H1 (cell line): ENCODE data around the gene CYP2C18. TPM values are rescaled to one million over a fixed set of nuclear protein-coding genes. Genes with fewer than 3 reads are reported as not detected.

Experiments used
- CTCF ChIA-PET: fragments of 300-600 bp; sonication (Branson Sonifier 250); formaldehyde crosslinking; loops from one replicate; lab custom pipeline; 2021; ENCODE audit not compliant: partially characterized antibody; lab: Charles Lee
- POLR2A ChIA-PET: fragments of 300-600 bp; sonication (Branson Sonifier 250); formaldehyde crosslinking; loops from one replicate; lab custom pipeline; 2021; ENCODE audit warnings: inconsistent platforms; ENCODE audit not compliant: partially characterized antibody; lab: Charles Lee
- DNase-seq, 2 experiments: peaks; one replicate each; pipeline versions ENCODE4 v3.0.0 to v3.0.0-alpha.2; 2010 to 2022; ENCODE audit warnings: low spot score in 2 of 2, low read depth in 1 of 2, mixed read lengths in 1 of 2
- FAIRE-seq: peaks from 2 replicates; lab custom pipeline; 2011; peaks lifted over from hg19 to GRCh38; lab: Jason Lieb, UNC
- H2AFZ ChIP-seq: 2 replicates; pipeline ENCODE4 v1.8.1; 2012; ENCODE audit warnings: low read length, inconsistent platforms
- H2AK5ac ChIP-seq: 2 replicates; pipeline ENCODE4 v1.6.1; 2013; ENCODE audit warnings: low read depth, low read length
- H2BK120ac ChIP-seq: replicated peaks from 2 replicates; pipeline ENCODE3; 2013; ENCODE audit warnings: low read depth, low read length, inconsistent platforms
- H2BK12ac ChIP-seq: 2 replicates; pipeline ENCODE4 v1.6.1; 2013; ENCODE audit warnings: low read depth, low read length
- H2BK15ac ChIP-seq: 2 replicates; pipeline ENCODE4 v1.6.1; 2013; ENCODE audit warnings: low read length
- H2BK20ac ChIP-seq: 2 replicates; pipeline ENCODE4 v1.6.1; 2013; ENCODE audit warnings: low read length
- H2BK5ac ChIP-seq: 2 replicates; pipeline ENCODE4 v1.6.1; 2013; ENCODE audit warnings: low read depth, low read length
- H3K14ac ChIP-seq: 2 replicates; pipeline ENCODE4 v1.6.1; 2013; ENCODE audit warnings: inconsistent platforms; ENCODE audit not compliant: insufficient read length
- H3K18ac ChIP-seq: 2 replicates; pipeline ENCODE4 v1.6.1; 2013; ENCODE audit warnings: low read length; ENCODE audit errors: extremely low read depth
- H3K23ac ChIP-seq: 2 replicates; pipeline ENCODE4 v1.6.1; 2013; ENCODE audit warnings: inconsistent platforms; ENCODE audit not compliant: insufficient read length
- H3K23me2 ChIP-seq: 2 replicates; pipeline ENCODE4 v1.6.1; 2013; ENCODE audit warnings: low read depth, low read length
- H3K27ac ChIP-seq: 2 replicates; pipeline ENCODE4 v1.6.1; 2011; ENCODE audit warnings: low read depth, low read length, inconsistent platforms
- H3K27me3 ChIP-seq, 4 experiments: replicated peaks in 1 of 4; 1 replicate in 1 of 4; 2 replicates in 3 of 4; pipeline versions ENCODE4 v1.6.1 to v1.8.1; 2011 to 2013; ENCODE audit warnings: low read length in 3 of 4, mild to moderate bottlenecking in 3 of 4, inconsistent platforms in 2 of 4, mixed read lengths in 2 of 4, moderate library complexity in 1 of 4; ENCODE audit not compliant: control insufficient read depth in 3 of 4, insufficient read depth in 3 of 4; ENCODE audit errors: extremely low read depth in 1 of 4
- H3K36me3 ChIP-seq, 4 experiments: 2 replicates each; pipeline versions ENCODE4 v1.6.1 to v1.8.1; 2011 to 2013; ENCODE audit warnings: mild to moderate bottlenecking in 4 of 4, low read length in 3 of 4, moderate library complexity in 2 of 4, control low read depth in 1 of 4, inconsistent platforms in 1 of 4; ENCODE audit not compliant: insufficient read depth in 4 of 4, control insufficient read depth in 2 of 4
- H3K4ac ChIP-seq: replicated peaks from 2 replicates; pipeline ENCODE3; 2013; ENCODE audit warnings: low read length, low read depth, mixed read lengths, inconsistent platforms; ENCODE audit not compliant: insufficient read length
- H3K4me1 ChIP-seq, 4 experiments: replicated peaks in 1 of 4; 1 replicate in 1 of 4; 2 replicates in 3 of 4; pipeline versions ENCODE4 v1.6.1 to v1.8.1; 2011 to 2013; ENCODE audit warnings: low read length in 3 of 4, inconsistent platforms in 2 of 4, mixed read lengths in 1 of 4; ENCODE audit not compliant: insufficient read depth in 4 of 4, control insufficient read depth in 3 of 4
- H3K4me2 ChIP-seq, 2 experiments: 2 replicates each; pipeline versions ENCODE4 v1.6.1 to v1.8.1; 2011 to 2013; ENCODE audit warnings: low read depth in 2 of 2, low read length in 2 of 2, control low read depth in 1 of 2, inconsistent platforms in 1 of 2, mild to moderate bottlenecking in 1 of 2; ENCODE audit not compliant: insufficient read depth in 1 of 2
- H3K4me3 ChIP-seq, 4 experiments: fragments of 200-600, 300-600 bp in 1 of 4; sonication (generic), shearing (Covaris generic), sonication (Bioruptor Twin) in 1 of 4; 2 replicates each; pipeline versions ENCODE4 v1.5.1 to v1.8.1; 2011 to 2016; ENCODE audit warnings: low read length in 4 of 4, low read depth in 3 of 4, control low read depth in 2 of 4, inconsistent platforms in 2 of 4, mild to moderate bottlenecking in 2 of 4, mixed read lengths in 1 of 4, moderate library complexity in 1 of 4; ENCODE audit not compliant: insufficient read depth in 2 of 4; ENCODE audit errors: extremely low read depth in 1 of 4
- H3K56ac ChIP-seq: replicated peaks from 2 replicates; pipeline ENCODE3; 2013; ENCODE audit warnings: low read depth, mild to moderate bottlenecking, mixed read lengths, low read length, inconsistent platforms; ENCODE audit not compliant: insufficient read length
- H3K79me1 ChIP-seq: 2 replicates; pipeline ENCODE4 v1.6.1; 2013; ENCODE audit warnings: low read depth, low read length, control low read depth
- H3K79me2 ChIP-seq, 2 experiments: 2 replicates each; pipeline versions ENCODE4 v1.6.1 to v1.8.1; 2012 to 2013; ENCODE audit warnings: low read length in 2 of 2, mild to moderate bottlenecking in 2 of 2, inconsistent platforms in 1 of 2; ENCODE audit not compliant: insufficient read depth in 2 of 2, control insufficient read depth in 1 of 2
- H3K9ac ChIP-seq, 4 experiments: replicated peaks in 1 of 4; 1 replicate in 1 of 4; 2 replicates in 3 of 4; pipeline versions ENCODE4 v1.6.1 to v1.8.1; 2011 to 2013; ENCODE audit warnings: low read depth in 3 of 4, low read length in 3 of 4, control low read depth in 2 of 4, mild to moderate bottlenecking in 2 of 4, moderate library complexity in 2 of 4, inconsistent platforms in 1 of 4; ENCODE audit errors: extremely low read depth in 1 of 4
- H3K9me3 ChIP-seq, 2 experiments: 2 replicates each; pipeline versions ENCODE4 v1.6.1 to v1.8.1; 2012 to 2013; ENCODE audit warnings: mild to moderate bottlenecking in 2 of 2, moderate library complexity in 2 of 2, control low read depth in 1 of 2, inconsistent platforms in 1 of 2, low read depth in 1 of 2, low read length in 1 of 2, mixed read lengths in 1 of 2; ENCODE audit not compliant: insufficient read depth in 2 of 2
- H4K20me1 ChIP-seq, 2 experiments: replicated peaks in 1 of 2; 2 replicates each; pipeline versions ENCODE3 to v1.8.1; 2011 to 2013; ENCODE audit warnings: inconsistent platforms in 2 of 2, low read length in 2 of 2, mild to moderate bottlenecking in 1 of 2; ENCODE audit not compliant: insufficient read depth in 2 of 2, control insufficient read depth in 1 of 2
- H4K5ac ChIP-seq: 2 replicates; pipeline ENCODE4 v1.6.1; 2013; ENCODE audit warnings: low read length, low read depth, mixed read lengths, inconsistent platforms; ENCODE audit not compliant: insufficient read length
- H4K8ac ChIP-seq: 2 replicates; pipeline ENCODE4 v1.8.0; 2013; ENCODE audit warnings: mild to moderate bottlenecking, moderate library complexity, low read length, inconsistent platforms; ENCODE audit not compliant: insufficient read depth; ENCODE audit errors: extremely low read depth
- H4K91ac ChIP-seq: replicated peaks from 2 replicates; pipeline ENCODE3; 2013; ENCODE audit warnings: low read length, mixed read lengths, inconsistent platforms; ENCODE audit not compliant: insufficient read length
- ASH2L ChIP-seq: fragments of 200-600, 300-600 bp; sonication (generic); IDR thresholded peaks from one replicate; pipeline ENCODE4 v1.7.1; 2017; ENCODE audit warnings: low read length
- CBX5 ChIP-seq: fragments of 300-800, 300-1000 bp; sonication (generic); IDR thresholded peaks from 2 replicates; pipeline ENCODE4 v1.7.1; 2016; ENCODE audit warnings: antibody characterized with exemption, low read length, low read depth
- CBX8 ChIP-seq: fragments of 300-800, 300-1000 bp; sonication (generic); IDR thresholded peaks from 2 replicates; pipeline ENCODE4 v1.7.1; 2016; ENCODE audit warnings: low read depth, low read length, borderline replicate concordance
- CHD2 ChIP-seq: IDR thresholded peaks from 2 replicates; pipeline ENCODE4 v1.6.1; 2012; ENCODE audit warnings: low read length, improper control_type of control experiment
- E2F6 ChIP-seq: IDR thresholded peaks from 2 replicates; pipeline ENCODE4 v1.6.1; 2012; ENCODE audit warnings: inconsistent platforms
- EGR1 ChIP-seq: IDR thresholded peaks from 2 replicates; pipeline ENCODE4 v1.6.1; 2011; ENCODE audit warnings: low read depth, low read length, borderline replicate concordance
- KDM1A ChIP-seq: fragments of 200-600, 300-600 bp; sonication (generic); IDR thresholded peaks from 2 replicates; pipeline ENCODE4 v1.7.1; 2016; ENCODE audit warnings: mild to moderate bottlenecking, low read length, borderline replicate concordance
- PHF8 ChIP-seq: fragments of 200-600 bp; sonication (generic); conservative IDR thresholded peaks from 2 replicates; pipeline ENCODE4 v1.7.1; 2012; ENCODE audit warnings: low read depth, mild to moderate bottlenecking, inconsistent platforms, low read length, moderate library complexity
- RAD21 ChIP-seq, 2 experiments: IDR thresholded peaks in 1 of 2; conservative IDR thresholded peaks in 1 of 2; 2 replicates each; pipeline ENCODE4 v1.6.1; 2011; ENCODE audit warnings: low read depth in 2 of 2, low read length in 2 of 2, improper control_type of control experiment in 1 of 2, inconsistent platforms in 1 of 2, mild to moderate bottlenecking in 1 of 2, moderate library complexity in 1 of 2
- RBBP5 ChIP-seq: IDR thresholded peaks from 2 replicates; pipeline ENCODE4 v1.7.1; 2012; ENCODE audit warnings: low read depth, mild to moderate bottlenecking, inconsistent platforms, low read length, moderate library complexity, borderline replicate concordance
- RNF2 ChIP-seq: fragments of 200-900, 300-1000 bp; sonication (generic); IDR thresholded peaks from 2 replicates; pipeline ENCODE4 v1.7.1; 2016; ENCODE audit warnings: borderline replicate concordance, low read depth, mild to moderate bottlenecking, antibody characterized with exemption, low read length; ENCODE audit not compliant: poor library complexity, severe bottlenecking; ENCODE audit errors: missing control alignments
- WGBS, 2 experiments: shearing (Covaris generic) in 1 of 2; methylation state at CpG; one replicate each; pipeline versions ENCODE4 v1.1.6 to v1.1.7; 2013 to 2015; ENCODE audit warnings: low lambda C conversion rate in 2 of 2, mixed read lengths in 2 of 2, inconsistent platforms in 1 of 2, low coverage in 1 of 2, missing lambda C conversion rate in 1 of 2; ENCODE audit not compliant: insufficient replicate concordance in 2 of 2, insufficient coverage in 1 of 2, insufficient read length in 1 of 2; ENCODE audit errors: extremely low coverage in 1 of 2, missing lambda C conversion rate in 1 of 2; 5-methylcytosine and 5-hydroxymethylcytosine counted together
- polyA plus RNA-seq, 7 experiments: library from polyadenylated mRNA; depleted of rRNA in 3 of 7; stranded (reverse) in 5 of 7; unstranded in 2 of 7; fragments of >200 nt in 5 of 7; fragments of 200-250 nt in 2 of 7; gene quantifications; 1 replicate in 5 of 7; 2 replicates in 1 of 7; 4 replicates in 1 of 7; pipeline versions ENCODE4 v1.2.1 to v1.2.3, GENCODE V29; 2011 to 2013; ENCODE audit warnings: missing spikeins in 2 of 7, mixed read lengths in 2 of 7
- total RNA-seq: library from RNA; stranded (reverse); fragmentation: NEBNext Ultra II Directional; extraction: Animal tissue kit (Norgen Biotek cat#: 25700); gene quantifications from 2 replicates; pipeline ENCODE4 v1.2.1, GENCODE V29; 2021

Gene CYP2C18
- total and polyA plus RNA-seq, 2 of the 8 experiments (the other 6 are each of a cell fraction or from before 2014, with no cell fraction given), result 0.17 TPM; not detected in 1

DNA sequence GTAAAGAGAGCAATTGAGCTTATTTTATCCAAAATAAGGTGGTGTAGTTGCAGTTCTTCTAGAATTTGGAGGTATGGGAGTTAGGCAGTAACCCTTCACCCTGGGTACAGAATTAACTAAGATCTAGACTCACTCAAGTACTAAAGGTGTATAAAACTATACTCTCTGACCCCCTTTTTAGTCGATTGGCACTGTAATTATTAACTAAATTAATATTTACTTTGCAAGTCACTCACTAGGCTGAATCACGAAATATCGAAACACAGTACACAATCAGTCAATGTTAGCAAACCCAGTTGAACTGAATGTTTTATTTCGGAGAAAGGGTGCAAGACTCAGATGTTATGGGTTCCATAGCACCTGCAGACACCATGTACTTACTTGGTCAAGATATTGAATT lies 64.3 kb downstream of the CYP2C18 start:
- H3K56ac ChIP-seq, result no peak overlapping the region
- FAIRE-seq (no peak), DNase-seq (no peak)
- ChIA-PET POLR2A (no interaction called here), CTCF (no interaction called here)
- H2BK5ac ChIP-seq, result no peak overlapping the region
- no peaks in the 10 kb centered on the region for H3K4me1 ChIP-seq
- H3K36me3 ChIP-seq, result no peaks in the 10 kb centered on the region
- H2AFZ ChIP-seq, result no peak overlapping the region
- H3K79me2 ChIP-seq, result no peaks in the 10 kb centered on the region
- no peak overlapping the region for H3K9ac ChIP-seq
- no peaks in the 10 kb centered on the region for H4K20me1 ChIP-seq
- H2AK5ac ChIP-seq, result no peak overlapping the region
- no peak overlapping the region for H2BK20ac ChIP-seq
- no peak overlapping the region for H4K5ac ChIP-seq
- H3K4ac ChIP-seq, result no peak overlapping the region
- H3K4me2 ChIP-seq, result no peak overlapping the region
- H3K9me3 ChIP-seq, result peaks cover 12 to 19% of the 10 kb centered on the region in 2 experiments; a peak in 3 of 4 replicates
- no peaks in the 10 kb centered on the region for H3K23me2 ChIP-seq
- no peak overlapping the region for H3K4me3 ChIP-seq
- WGBS, 2 experiments, result 89% methylated on average over 4 of the region's 4 CpGs; no CpG with 5 or more reads in 1 of the 2 experiments
- H4K8ac ChIP-seq, result no peak overlapping the region
- H2BK15ac ChIP-seq, result no peak overlapping the region
- H3K27ac ChIP-seq, result no peak overlapping the region
- H3K14ac ChIP-seq, result no peak overlapping the region
- H3K27me3 ChIP-seq, result no peaks in the 10 kb centered on the region
- no peak overlapping the region for H2BK120ac ChIP-seq
- H3K79me1 ChIP-seq, result no peaks in the 10 kb centered on the region
- no peak overlapping the region for H4K91ac ChIP-seq
- no peak overlapping the region for H2BK12ac ChIP-seq
- no peak overlapping the region for H3K18ac ChIP-seq
- no peak overlapping the region for H3K23ac ChIP-seq
- no peak for TF ChIP-seq CBX8
- TF ChIP-seq EGR1, result no peak
- no peak for TF ChIP-seq ASH2L
- no peak for TF ChIP-seq RBBP5
- TF ChIP-seq RNF2, result no peak
- TF ChIP-seq PHF8, result no peak
- TF ChIP-seq CBX5, result no peak
- TF ChIP-seq RAD21 (IDR thresholded peaks at IDR 0.05 in 1 of 2, conservative IDR thresholded peaks at IDR 0.05 in 1 of 2; ENCODE audit: low read depth in 2 of 2, low read length in 2 of 2), result no peak
- TF ChIP-seq CHD2, result no peak
- TF ChIP-seq E2F6, result no peak
- no peak for TF ChIP-seq KDM1A
